Erythroblast (primary cell): ENCODE measurements around the gene UBE2E2.

Experiments used
- DNase-seq, 2 experiments: peaks; one replicate each; lab custom pipeline; 2025; lab: John Stamatoyannopoulos, UW
- GATA1 ChIP-seq: IDR thresholded peaks from 2 replicates; pipeline ENCODE4 v1.6.1; 2011; ENCODE audit warnings: low read depth, mild to moderate bottlenecking, control low read depth, low read length, moderate library complexity
- POLR2A ChIP-seq: IDR thresholded peaks from 2 replicates; pipeline ENCODE4 v1.6.1; 2011; ENCODE audit warnings: mild to moderate bottlenecking, low read length

The UBE2E2 gene

GRCh38 chr3:23239211-23240068, 36.3 kb downstream of the UBE2E2 start:
- no peak for DNase-seq
- no peak for TF ChIP-seq POLR2A
- TF ChIP-seq GATA1, result no peak

DNA sequence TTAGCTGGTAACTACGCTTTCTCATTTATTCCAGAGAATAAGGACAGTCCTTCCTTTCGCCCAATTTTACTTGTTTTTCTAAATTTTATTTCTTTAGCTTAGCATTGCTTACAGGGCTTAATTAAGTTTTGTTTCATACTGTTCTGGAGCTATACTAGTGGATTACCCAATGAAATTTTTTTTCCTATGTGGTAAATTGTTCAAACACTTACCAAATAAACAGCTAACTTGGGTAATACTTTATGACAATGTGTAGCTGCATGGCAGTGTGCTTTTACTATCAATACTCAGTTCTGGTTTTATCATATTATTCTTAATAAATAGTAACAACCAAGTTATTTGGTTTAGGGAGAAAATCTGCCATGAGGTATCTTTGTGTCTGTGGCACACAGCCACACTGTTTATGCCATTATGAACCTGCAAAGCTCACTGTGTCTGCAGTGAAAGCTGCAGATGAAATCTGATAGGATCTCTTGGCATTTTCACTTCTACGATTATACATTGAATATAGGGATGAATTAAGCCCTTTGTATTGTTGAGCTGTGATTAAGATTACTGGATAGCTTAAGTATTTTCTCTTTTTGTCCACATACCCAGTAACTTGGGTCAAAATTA, 37.2 kb downstream of the UBE2E2 start:
- TF ChIP-seq POLR2A (no peak), GATA1 (no peak)
- DNase-seq, result no peak

- TF ChIP-seq GATA1 (no peak), POLR2A (no peak)
- DNase-seq, result no peak
Measured at GRCh38 chr3:23241256-23241655, 38.1 kb downstream of the UBE2E2 start.

DNA sequence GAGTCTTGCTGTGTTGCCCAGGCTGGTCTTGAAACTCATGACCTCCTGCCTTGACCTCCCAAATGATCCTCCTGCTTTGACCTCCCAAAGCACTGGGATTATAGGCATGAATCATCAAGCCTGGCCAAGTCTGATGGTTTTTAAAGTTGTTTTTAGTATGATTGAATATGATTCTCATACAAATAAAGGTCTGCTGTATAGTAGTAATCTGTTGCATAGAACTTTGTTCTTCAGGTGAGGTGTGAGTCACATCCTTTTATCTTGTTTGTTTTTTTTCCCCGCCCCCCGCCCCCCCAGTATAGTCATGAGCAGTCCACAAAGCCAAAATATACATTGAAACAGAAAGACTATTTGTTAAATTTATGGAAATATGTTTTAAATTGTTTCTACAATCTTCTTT, 39.0 kb downstream of the UBE2E2 start:
- no peak for DNase-seq
- TF ChIP-seq GATA1 (no peak), POLR2A (no peak)

DNA sequence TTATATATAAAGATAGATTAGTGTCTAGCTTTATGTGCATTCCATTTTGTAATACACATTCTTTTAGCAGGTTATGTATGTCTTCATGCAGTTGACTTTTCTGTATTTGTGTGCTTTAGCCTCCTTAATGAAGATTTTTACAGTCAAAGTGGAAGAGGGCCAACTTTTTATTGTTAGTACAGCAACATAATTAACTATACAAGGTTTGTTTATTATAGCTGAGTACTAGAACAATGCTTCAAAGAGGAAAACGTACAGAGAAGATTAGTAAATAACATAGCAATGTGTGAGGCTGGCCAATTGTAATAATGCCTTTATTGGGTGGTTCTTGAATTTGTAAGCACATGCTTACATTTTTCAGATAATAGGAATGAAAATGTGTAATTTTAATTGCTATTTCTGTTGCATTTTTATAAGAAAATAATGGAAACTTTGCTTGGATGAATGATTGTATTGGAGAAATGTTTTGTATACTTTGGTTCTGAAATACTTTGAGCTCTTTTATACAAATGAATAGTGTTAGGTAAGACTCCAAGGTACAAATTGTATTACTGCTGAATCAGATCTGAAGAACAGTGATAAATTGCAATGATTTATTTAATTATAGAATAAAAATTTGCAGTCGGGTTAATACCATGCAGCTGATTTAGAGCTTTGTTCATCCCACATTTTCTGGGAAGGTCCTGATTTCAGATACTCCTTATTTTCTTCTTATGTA, 41.4 kb downstream of the UBE2E2 start:
- DNase-seq, result no peak
- TF ChIP-seq GATA1, result no peak
- no peak for TF ChIP-seq POLR2A

- DNase-seq, result no peak
- no peak for TF ChIP-seq POLR2A
Measured at GRCh38 chr3:23246651-23247050, 43.5 kb downstream of the UBE2E2 start.

DNA sequence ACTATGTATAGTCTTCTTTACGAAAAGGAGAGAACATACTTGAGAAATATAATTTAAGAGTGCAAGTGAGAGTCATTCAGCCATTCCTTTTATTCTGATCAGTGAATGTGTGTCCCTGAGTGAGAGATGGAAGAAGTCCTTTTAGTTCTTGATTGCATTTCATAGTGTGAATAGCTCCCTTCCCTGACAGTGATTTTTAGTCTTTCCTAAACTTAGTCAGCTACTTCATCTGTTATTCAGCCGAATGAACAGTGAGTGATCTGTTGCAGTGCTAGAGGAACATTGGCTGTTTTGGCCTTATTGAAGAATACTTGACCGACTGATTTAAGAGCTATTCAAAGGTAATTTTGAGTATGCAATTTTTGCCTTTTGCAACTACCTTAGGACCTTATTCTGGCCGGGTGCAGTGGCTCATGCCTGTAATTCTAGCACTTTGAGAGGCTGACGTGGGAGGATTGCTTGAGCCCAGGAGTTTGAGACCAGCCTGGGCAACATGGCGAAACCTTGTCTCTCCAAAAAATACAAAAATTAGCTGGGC, 45.5 kb downstream of the UBE2E2 start:
- TF ChIP-seq GATA1 (no peak), POLR2A (no peak)
- no peak for DNase-seq

DNA sequence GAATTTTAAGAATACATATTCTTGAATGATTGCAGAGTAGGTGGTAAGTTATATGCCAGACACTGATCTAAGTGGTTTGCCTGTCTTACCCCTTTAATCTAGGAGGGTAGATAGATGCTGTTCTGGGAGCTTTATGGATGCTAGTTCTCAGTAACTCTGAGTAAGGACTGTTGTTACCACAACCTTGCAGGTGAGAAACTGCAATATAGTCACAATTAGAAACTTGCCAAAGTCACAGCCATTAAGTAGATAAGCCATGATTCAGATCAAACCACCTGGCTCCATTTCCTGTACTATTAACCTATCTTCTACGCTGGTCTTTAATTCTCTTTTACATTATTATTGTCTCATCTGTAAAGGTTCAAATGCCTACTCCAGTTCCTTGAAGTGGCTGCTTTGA, 46.8 kb downstream of the UBE2E2 start:
- no peak for DNase-seq
- TF ChIP-seq GATA1 (no peak), POLR2A (no peak)

DNA sequence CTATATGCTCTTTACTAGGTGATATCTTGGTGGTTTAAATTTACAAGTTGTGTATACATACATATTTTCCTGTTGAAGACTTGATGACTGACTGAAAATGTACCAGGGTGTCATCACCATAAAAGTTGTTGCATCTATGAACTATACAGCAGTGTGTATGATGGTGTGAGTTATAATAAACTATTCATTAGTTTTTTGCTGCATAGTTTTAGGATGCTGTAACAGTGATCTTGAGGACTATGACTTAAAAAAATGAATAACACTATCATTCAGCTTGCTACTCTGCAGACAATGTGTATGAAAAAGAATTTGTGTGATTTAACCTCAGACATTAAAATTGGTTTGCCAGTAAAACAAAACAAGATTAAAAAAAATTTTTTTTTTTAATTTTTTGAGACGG, 49.0 kb downstream of the UBE2E2 start:
- TF ChIP-seq GATA1 (no peak), POLR2A (no peak)
- no peak for DNase-seq

DNA sequence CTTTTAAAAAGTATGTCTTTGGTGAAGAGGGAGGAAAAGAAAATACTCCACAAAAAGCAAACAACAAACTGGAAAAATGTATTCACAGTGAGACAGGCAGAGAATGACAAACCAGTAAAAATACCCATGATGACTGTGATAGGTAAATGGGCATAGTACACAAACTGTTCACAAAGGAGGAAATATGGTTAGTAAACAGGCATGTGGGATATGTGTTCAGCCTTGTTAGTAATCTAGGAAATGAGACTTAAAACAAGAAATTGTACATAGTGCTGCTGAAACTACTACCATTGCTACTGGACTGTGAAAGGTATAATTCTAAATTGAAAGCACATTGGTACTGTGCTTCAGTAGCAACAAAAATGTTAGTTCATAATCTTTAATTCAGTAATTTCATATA, 50.1 kb downstream of the UBE2E2 start:
- DNase-seq, result no peak
- TF ChIP-seq GATA1 (no peak), POLR2A (no peak)

- TF ChIP-seq POLR2A (no peak), GATA1 (no peak)
- no peak for DNase-seq
Measured at GRCh38 chr3:23254282-23254681, 51.2 kb downstream of the UBE2E2 start.

DNA sequence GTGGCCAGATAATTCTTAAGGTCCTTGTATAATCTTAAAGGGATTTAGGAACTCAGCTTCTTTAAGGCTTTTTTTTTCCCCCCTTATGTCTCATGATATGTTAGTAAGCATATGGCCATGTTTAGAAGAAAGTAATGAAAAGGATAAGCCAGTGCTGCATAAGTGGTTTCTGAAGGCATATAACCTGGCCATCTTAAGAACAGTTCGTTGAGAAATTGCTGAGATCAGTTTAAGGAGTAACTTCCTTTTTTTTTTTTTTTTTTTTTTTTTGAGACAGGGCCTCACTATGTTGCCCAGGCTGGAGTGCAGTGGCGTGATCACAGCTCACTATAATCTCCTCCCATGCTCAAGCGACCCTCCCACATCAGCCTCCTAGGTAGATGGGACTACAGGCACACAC, 51.7 kb downstream of the UBE2E2 start:
- no peak for TF ChIP-seq GATA1
- TF ChIP-seq POLR2A, result no peak
- DNase-seq, result no peak

GRCh38 chr3:23256741-23257435, 53.8 kb downstream of the UBE2E2 start:
- TF ChIP-seq GATA1 (no peak), POLR2A (no peak)
- DNase-seq, result no peak
